Activated CD8-positive, alpha-beta T cell treated with anti-CD3 and anti-CD28 coated beads for 36 hours (primary cell): ENCODE data around the gene PHEX. TPM values are rescaled to one million over a fixed set of nuclear protein-coding genes. Genes with fewer than 3 reads are reported as not detected.

Source experiments
- ATAC-seq: fragments of 200-7000 bp; cut with Tn5 transposase; one replicate; pipeline ENCODE4 v1.10.0; 2021; ENCODE audit warnings: mild to moderate bottlenecking, moderate library complexity
- CTCF ChIA-PET: fragments of 350-600 bp; sonication (Branson Sonifier 250); formaldehyde crosslinking; loops from one replicate; lab custom pipeline; 2021; ENCODE audit warnings: antibody characterized with exemption; lab: Charles Lee
- POLR2A ChIA-PET: fragments of 350-600 bp; sonication (Branson Sonifier 250); formaldehyde crosslinking; loops from one replicate; lab custom pipeline; 2021; ENCODE audit warnings: antibody characterized with exemption; lab: Charles Lee
- DNase-seq: peaks from one replicate; pipeline ENCODE4 v3.0.0-alpha.2; 2020
- H3K27ac Mint-ChIP-seq: one replicate; pipeline ENCODE4 v1.8.0; 2021; ENCODE audit warnings: mild to moderate bottlenecking, mixed read lengths
- H3K27me3 Mint-ChIP-seq: one replicate; pipeline ENCODE4 v1.8.0; 2021; ENCODE audit warnings: mixed read lengths
- H3K36me3 Mint-ChIP-seq: one replicate; pipeline ENCODE4 v1.8.0; 2021; ENCODE audit warnings: low read depth, mixed read lengths
- H3K4me1 Mint-ChIP-seq: one replicate; pipeline ENCODE4 v1.8.0; 2021; ENCODE audit warnings: low read depth, mixed read lengths
- H3K4me3 Mint-ChIP-seq: one replicate; pipeline ENCODE4 v1.8.0; 2021; ENCODE audit warnings: mild to moderate bottlenecking, moderate library complexity, mixed read lengths
- H3K9me3 Mint-ChIP-seq: one replicate; pipeline ENCODE4 v1.8.0; 2021; ENCODE audit warnings: mixed read lengths
- intact Hi-C: fragments of 100-400 bp; cut with micrococcal nuclease; formaldehyde crosslinking; loops from one replicate; pipeline ENCODE4 v1.10.0; 2022
- total RNA-seq, 2 experiments: library from RNA; stranded (reverse); gene quantifications; one replicate each; pipeline ENCODE4 v1.2.3, GENCODE V29; 2021
- TF ChIP-seq, protein P1 (sequence below): fragments of 200-600 bp; IDR thresholded peaks from one replicate; pipeline ENCODE4 v1.8.0; 2022; ENCODE audit warnings: antibody characterized with exemption, mild to moderate bottlenecking

The PHEX gene
- total RNA-seq, 2 experiments from 2014 or later, result 22.7 to 25.2 TPM

DNA sequence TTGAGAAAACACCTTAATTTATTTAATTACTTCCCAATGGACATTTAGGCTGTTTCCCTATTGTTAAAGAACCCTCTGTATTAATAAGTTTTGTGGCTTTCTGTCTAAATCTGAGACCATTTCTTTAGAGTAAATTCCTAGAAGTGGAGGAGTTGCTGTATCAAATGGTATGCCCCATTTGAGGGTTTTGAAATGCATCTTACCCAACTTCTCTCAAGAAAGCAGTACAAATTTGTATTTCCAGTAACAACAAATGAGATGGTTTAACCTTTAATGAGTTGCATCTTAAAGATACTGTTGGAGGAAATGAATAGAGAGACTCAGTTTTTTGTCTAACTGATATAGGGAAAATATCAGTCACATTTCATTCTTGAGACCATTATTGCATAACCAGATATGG, 170.1 kb downstream of the PHEX start:
- Mint-ChIP-seq H3K36me3 (peaks cover 5% of the 10 kb centered on the region), H3K4me3 (no peak overlapping the region), H3K27me3 (peaks cover 1% of the 10 kb centered on the region), H3K4me1 (no peaks in the 10 kb centered on the region), H3K27ac (no peak overlapping the region), H3K9me3 (no peaks in the 10 kb centered on the region)
- DNase-seq (no peak), ATAC-seq (no peak)
- TF ChIP-seq, protein P1, sequence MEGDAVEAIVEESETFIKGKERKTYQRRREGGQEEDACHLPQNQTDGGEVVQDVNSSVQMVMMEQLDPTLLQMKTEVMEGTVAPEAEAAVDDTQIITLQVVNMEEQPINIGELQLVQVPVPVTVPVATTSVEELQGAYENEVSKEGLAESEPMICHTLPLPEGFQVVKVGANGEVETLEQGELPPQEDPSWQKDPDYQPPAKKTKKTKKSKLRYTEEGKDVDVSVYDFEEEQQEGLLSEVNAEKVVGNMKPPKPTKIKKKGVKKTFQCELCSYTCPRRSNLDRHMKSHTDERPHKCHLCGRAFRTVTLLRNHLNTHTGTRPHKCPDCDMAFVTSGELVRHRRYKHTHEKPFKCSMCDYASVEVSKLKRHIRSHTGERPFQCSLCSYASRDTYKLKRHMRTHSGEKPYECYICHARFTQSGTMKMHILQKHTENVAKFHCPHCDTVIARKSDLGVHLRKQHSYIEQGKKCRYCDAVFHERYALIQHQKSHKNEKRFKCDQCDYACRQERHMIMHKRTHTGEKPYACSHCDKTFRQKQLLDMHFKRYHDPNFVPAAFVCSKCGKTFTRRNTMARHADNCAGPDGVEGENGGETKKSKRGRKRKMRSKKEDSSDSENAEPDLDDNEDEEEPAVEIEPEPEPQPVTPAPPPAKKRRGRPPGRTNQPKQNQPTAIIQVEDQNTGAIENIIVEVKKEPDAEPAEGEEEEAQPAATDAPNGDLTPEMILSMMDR, result no peak
- POLR2A ChIA-PET, result no interaction called here
- intact Hi-C loops, result no loop called here
- CTCF ChIA-PET, result no interaction called here

DNA sequence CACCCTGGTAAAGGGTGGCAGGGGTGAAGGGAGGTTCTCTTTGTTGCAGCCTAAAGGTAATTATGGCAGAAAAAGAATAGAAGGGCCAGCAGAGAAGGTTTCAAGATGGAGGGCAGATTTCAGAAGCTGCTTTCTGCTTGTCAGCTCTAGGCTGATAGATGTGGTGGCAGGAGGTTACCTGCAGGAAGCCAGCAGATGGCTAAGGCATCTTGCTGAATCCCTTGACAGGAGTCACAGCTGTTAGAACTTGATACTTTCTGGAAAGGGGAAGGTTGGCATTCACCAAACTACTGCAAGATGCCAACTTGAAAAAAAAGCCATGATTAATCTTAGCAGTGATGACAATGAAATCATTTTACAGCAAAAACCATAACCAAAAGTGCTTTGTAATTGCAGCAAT, 171.1 kb downstream of the PHEX start:
- Mint-ChIP-seq H3K27ac (no peak overlapping the region), H3K36me3 (peaks cover 4% of the 10 kb centered on the region), H3K9me3 (no peaks in the 10 kb centered on the region), H3K4me3 (no peak overlapping the region), H3K27me3 (peaks cover 1% of the 10 kb centered on the region), H3K4me1 (no peaks in the 10 kb centered on the region)
- ChIA-PET POLR2A (no interaction called here), CTCF (no interaction called here)
- DNase-seq (no peak), ATAC-seq (no peak)
- intact Hi-C loops, result no loop called here
- TF ChIP-seq, protein P1, result no peak

DNA sequence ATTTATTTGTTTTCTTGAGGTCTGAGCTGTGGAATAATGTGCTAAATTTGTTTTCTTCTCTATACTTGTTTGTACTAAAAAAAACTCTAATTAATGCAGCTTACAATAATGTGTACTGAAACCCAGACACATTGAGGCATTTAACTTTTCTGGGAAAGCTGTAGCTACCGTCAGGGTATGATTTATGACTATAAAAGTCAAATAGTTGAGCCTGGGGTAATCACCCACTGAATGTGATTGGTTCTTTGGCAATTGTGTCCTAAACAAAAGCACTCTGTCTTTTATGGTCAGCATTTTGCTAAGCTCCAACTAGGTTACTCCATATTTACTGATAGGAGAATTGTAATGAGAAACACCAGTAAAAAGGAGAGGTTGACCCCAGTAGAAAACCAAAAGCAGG, 174.7 kb downstream of the PHEX start:
- POLR2A ChIA-PET, result no interaction called here
- ATAC-seq, result no peak
- no peak overlapping the region for H3K4me3 Mint-ChIP-seq
- H3K9me3 Mint-ChIP-seq, result no peaks in the 10 kb centered on the region
- H3K27ac Mint-ChIP-seq, result no peak overlapping the region
- no peak for DNase-seq
- CTCF ChIA-PET, result interaction anchor here (0.9 kb wide), 1 partner anchor 221 kb away, joined by 3 read pairs; no protein-coding TSS in a partner anchor
- peaks cover 4% of the 10 kb centered on the region for H3K36me3 Mint-ChIP-seq
- TF ChIP-seq, protein P1, result no peak
- H3K27me3 Mint-ChIP-seq, result peaks cover 1% of the 10 kb centered on the region
- no peaks in the 10 kb centered on the region for H3K4me1 Mint-ChIP-seq
- intact Hi-C loops, result no loop called here

DNA sequence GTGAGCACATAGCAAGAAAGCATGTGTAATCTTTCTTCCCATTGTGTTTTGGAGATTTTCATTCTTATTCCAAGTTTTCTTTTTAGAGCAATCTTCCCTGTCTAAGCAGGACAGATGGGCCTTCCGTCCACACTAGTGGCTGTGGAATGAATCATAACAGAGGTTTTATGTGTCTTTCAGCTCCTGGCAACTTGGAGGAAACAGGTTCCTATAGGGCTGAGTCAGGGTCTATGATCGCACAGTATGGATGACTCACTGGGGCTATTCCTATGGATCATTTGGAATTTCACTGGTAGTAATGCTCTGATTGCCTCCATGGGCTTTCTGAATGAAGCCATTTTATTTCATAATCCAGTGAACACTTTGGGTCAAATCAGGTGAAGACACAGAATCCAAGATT, 188.8 kb downstream of the PHEX start:
- no peak for DNase-seq
- Mint-ChIP-seq H3K36me3 (peaks cover 9% of the 10 kb centered on the region), H3K4me3 (no peak overlapping the region), H3K4me1 (peaks cover 3% of the 10 kb centered on the region), H3K9me3 (no peaks in the 10 kb centered on the region), H3K27ac (no peak overlapping the region), H3K27me3 (peaks cover 2% of the 10 kb centered on the region)
- no peak for ATAC-seq
- intact Hi-C loops, result no loop called here
- ChIA-PET POLR2A (no interaction called here), CTCF (no interaction called here)
- TF ChIP-seq, protein P1, result no peak

DNA sequence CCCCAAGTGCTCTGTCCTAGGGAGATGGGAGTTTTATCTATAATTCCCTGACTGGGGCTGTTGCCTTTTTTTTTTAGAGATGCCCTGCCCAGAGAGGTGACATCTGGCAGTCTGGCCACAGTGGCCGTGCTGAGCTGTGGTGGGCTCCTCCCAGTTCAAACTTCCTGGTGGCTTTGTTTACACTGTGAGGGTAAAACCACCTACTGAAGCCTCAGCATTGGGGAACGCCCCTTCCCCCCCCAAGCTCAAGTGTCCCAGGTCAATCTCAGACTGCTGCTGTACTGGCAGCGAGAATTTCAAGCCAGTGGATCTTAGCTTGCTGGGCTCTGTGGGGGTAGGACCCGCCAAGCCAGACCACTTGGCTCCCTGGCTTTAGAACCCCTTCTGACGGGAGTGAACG, 202.3 kb downstream of the PHEX start:
- intact Hi-C loops, result no loop called here
- ATAC-seq (no peak), DNase-seq (no peak)
- POLR2A ChIA-PET, result no interaction called here
- CTCF ChIA-PET, result interaction anchor here (0.6 kb wide), 1 partner anchor 53 kb away, joined by 3 read pairs; no protein-coding TSS in a partner anchor
- Mint-ChIP-seq H3K9me3 (no peaks in the 10 kb centered on the region), H3K36me3 (peaks cover 37% of the 10 kb centered on the region), H3K4me1 (no peaks in the 10 kb centered on the region), H3K4me3 (no peak overlapping the region), H3K27ac (no peak overlapping the region), H3K27me3 (peaks cover 1% of the 10 kb centered on the region)
- TF ChIP-seq, protein P1, result no peak
